ENCODE measurements around the gene ATP1A3. TPM values are rescaled to one million over a fixed set of nuclear protein-coding genes. Genes with fewer than 3 reads are reported as not detected.

ATP1A3 gene
- 0.04 TPM in 1 of 2 replicates, not detected in the other for total RNA-seq

DNA sequence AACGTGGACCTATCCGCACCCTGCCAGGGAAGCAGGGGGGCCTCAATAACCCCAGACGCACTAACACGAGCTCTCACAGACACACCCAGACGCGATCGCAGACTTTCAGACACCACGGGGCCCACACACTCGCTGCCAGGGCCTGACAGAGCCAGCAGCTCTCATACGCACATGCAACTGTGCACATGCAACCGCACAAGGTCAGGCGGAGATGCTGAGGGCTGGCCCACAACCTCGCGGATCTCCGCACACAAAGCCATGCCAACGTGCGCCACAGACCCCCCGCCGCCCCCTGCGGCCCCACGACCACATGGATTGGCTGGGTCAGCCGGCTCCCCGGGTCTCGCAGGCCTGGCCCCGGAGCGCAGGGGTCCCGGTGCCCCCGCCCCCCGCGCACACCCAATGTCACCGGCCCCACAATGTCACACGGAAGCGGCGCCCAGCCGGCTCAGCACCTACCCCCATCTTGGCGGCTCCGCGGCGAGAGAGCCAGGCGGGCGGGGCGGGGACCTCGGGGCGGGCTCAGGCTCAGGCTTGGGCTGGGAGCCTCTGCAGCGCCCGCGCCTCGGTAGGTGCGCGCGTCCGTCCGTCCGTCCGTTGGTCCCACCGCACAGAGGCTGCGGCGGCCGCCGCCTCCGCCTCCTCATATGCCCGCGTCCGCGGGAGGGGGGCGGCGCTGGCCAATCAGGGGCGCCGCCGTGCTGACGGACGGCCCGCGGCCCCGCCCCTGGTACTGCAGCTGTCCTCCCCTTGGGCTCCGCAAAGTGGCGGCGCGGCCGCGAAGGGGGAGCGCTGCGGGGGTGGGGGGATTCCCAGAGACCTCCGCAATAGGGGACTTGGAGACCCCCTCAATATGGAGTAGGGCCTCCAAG lies at the start of gene ATP1A3:
TSS of gene ATP1A3 (minus strand) at position 619 of the 872 bp plus-strand sequence. CDS start at position 465, 154 bp downstream.

DNA sequence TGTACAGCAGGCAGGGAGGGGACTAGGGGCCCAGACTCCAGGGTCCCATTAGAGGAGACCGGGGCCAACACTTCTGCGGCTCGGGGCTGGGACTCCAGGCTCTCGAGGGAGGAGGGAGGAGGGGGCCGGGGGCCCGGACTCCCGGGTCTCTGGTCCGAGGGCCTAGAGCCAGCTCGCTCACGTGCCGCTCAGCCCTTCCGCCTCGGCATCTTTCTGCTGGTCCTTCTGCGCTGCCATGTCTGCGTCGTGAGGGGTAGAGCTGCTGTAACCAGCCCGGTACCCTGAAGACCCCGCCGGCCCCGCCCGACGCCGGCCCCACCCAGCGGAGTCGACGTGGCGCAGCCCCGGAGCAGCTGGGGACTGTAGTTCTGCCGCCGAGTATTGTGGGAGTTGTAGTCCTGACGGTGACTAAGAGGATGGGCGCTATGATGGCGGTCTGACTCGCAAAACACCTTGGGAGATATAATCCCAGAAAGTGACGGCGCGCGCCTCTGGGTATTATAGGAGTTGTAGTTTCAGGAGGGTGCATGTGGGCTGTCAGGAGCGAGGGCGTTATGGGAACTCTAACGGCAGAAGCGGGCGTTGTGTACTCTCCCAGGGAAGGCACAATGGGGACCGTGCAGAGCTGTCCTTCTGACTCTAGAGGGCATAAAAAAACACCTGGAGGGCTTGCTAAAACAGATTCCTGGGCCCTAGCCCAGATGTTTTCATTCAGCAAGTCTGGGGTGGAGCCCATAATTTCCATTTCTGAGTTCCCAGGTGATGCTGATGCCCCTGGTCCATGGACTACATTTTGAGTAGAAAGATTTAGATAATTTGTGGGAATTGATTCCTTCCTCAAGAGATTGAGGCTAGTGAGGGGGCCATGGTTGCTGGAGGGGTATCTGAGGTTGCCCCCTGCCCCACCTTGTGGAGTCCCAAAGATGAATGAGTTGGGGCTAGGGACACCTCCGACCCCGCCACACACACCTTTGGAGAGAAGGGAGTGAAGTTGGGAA lies 34.7 kb downstream of the ATP1A3 start, which contains the start of gene RABAC1:
TSS of gene RABAC1 (minus strand) at position 266 of the 998 bp plus-strand sequence. CDS start at position 237, 29 bp downstream.

DNA sequence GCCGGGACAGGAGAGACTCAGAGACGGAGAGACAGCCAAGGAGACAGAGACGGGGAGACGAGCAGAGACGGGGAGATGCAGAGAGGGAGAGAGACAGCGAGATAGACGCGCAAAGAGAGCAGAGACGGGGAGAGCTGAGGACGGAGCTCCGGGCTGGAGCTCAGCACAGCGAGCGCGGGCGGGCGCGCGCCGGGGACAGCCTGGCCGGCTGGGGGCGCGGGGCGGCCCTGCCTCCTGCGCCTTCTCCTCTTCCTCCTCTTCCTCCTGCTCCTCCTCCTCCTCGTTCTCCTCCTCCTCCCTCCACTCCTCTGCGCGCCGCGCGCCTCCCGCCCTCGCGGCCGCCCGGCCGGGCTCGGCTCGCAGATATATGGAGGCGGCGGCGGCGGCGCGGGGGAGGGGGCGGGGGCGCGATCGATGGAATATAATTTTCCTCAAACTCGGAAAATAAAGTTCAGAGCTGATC lies 65.8 kb downstream of the ATP1A3 start, which contains the start of gene ERFL:
TSS of gene ERFL (minus strand) at position 229 of the 463 bp plus-strand sequence. CDS start 15,530 bp downstream, outside the sequence.

Other genes starting within 250 kb of the ATP1A3 start
- gene CEACAM6, start 238.7 kb downstream of the ATP1A3 start, total RNA-seq = 0.11 and 0.23 TPM in 2 replicates
- not detected in 2 replicates for gene CEACAM3, start 197.6 kb downstream of the ATP1A3 start, total RNA-seq
- gene LYPD4, start 149.5 kb downstream of the ATP1A3 start, total RNA-seq = not detected in 2 replicates
- not detected in 2 replicates for gene DMRTC2, start 149.2 kb downstream of the ATP1A3 start, total RNA-seq
- 1,704 and 2,675 TPM in 2 replicates for gene RPS19, start 134.0 kb downstream of the ATP1A3 start, total RNA-seq
- not detected in 2 replicates for gene CD79A, start 117.0 kb downstream of the ATP1A3 start, total RNA-seq
- 91.3 and 104 TPM in 2 replicates for gene ARHGEF1, start 111.0 kb downstream of the ATP1A3 start, total RNA-seq
- gene ERFL, start 65.8 kb downstream of the ATP1A3 start, total RNA-seq = not detected in 2 replicates
- 177 and 245 TPM in 2 replicates for gene RABAC1, start 34.9 kb downstream of the ATP1A3 start, total RNA-seq
- 0.04 and 0.16 TPM in 2 replicates for gene GRIK5, start 76.0 kb upstream of the ATP1A3 start, total RNA-seq
- gene ZNF574, start 81.9 kb upstream of the ATP1A3 start, total RNA-seq = 15.0 and 18.9 TPM in 2 replicates
- 12.5 and 25.6 TPM in 2 replicates for gene POU2F2, start 138.2 kb upstream of the ATP1A3 start, total RNA-seq
- 42.2 and 44.1 TPM in 2 replicates for gene DEDD2, start 223.4 kb upstream of the ATP1A3 start, total RNA-seq
- gene ZNF526, start 226.1 kb upstream of the ATP1A3 start, total RNA-seq = 4.8 and 6.3 TPM in 2 replicates
- gene GSK3A, start 248.4 kb upstream of the ATP1A3 start, total RNA-seq = 22.4 and 22.7 TPM in 2 replicates

All from hair follicular keratinocyte (primary cell).